C4-2B (cell line): Measurements from ENCODE around the gene TBCB.

Experiments used
- ZFX ChIP-seq: fragments of 450-650 bp; IDR thresholded peaks from 2 replicates; pipeline ENCODE4 v1.6.1; 2017
- TF ChIP-seq, protein P1 (sequence below): fragments of 450-650 bp; conservative IDR thresholded peaks from 2 replicates; pipeline ENCODE4 v1.5.1; 2017; ENCODE audit warnings: mild to moderate bottlenecking

- TF ChIP-seq, protein P1, sequence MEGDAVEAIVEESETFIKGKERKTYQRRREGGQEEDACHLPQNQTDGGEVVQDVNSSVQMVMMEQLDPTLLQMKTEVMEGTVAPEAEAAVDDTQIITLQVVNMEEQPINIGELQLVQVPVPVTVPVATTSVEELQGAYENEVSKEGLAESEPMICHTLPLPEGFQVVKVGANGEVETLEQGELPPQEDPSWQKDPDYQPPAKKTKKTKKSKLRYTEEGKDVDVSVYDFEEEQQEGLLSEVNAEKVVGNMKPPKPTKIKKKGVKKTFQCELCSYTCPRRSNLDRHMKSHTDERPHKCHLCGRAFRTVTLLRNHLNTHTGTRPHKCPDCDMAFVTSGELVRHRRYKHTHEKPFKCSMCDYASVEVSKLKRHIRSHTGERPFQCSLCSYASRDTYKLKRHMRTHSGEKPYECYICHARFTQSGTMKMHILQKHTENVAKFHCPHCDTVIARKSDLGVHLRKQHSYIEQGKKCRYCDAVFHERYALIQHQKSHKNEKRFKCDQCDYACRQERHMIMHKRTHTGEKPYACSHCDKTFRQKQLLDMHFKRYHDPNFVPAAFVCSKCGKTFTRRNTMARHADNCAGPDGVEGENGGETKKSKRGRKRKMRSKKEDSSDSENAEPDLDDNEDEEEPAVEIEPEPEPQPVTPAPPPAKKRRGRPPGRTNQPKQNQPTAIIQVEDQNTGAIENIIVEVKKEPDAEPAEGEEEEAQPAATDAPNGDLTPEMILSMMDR, result no peak
- TF ChIP-seq ZFX, result no peak
These were observed 26.0 kb downstream of the TBCB start for GRCh38 chr19:36141039-36141927.
